Measurements from ENCODE around the gene HBEGF. TPM values are rescaled to one million over a fixed set of nuclear protein-coding genes. Genes with fewer than 3 reads are reported as not detected.

Gene HBEGF
- total RNA-seq, 2 experiments from 2014 or later, result 4.7 to 20.2 TPM

- peaks cover 3% of the 10 kb centered on the region for H3K4me1 ChIP-seq (ENCODE audit: insufficient read depth, low read length, poor library complexity, severe bottlenecking)
- no peaks in the 10 kb centered on the region for H3K36me3 ChIP-seq (ENCODE audit: insufficient read depth, low read length)
- ChIA-PET POLR2A (interaction anchor here (0.6 to 1.5 kb wide), 3 partner anchors 30 to 118 kb away, joined by 3 to 5 read pairs (median 5); no protein-coding TSS in a partner anchor), CTCF (ENCODE audit: unreplicated experiment) (no interaction called here)
- H3K4me2 ChIP-seq (ENCODE audit: low read length), result no peak overlapping the region
- H3K4me3 ChIP-seq (ENCODE audit: low read depth, low read length, poor library complexity, severe bottlenecking), result no peak overlapping the region
- H4K20me1 ChIP-seq (ENCODE audit: insufficient read depth, low read length), result no peaks in the 10 kb centered on the region
- no peaks in the 10 kb centered on the region for H3K9me3 ChIP-seq (ENCODE audit: low read length)
- H3K79me2 ChIP-seq (ENCODE audit: insufficient read depth, low read depth, low read length), result no peaks in the 10 kb centered on the region
- no peak for TF ChIP-seq EZH2phosphoT487 (IDR thresholded peaks at IDR 0.05; ENCODE audit: borderline replicate concordance, low read depth, low read length)
- no peak for TF ChIP-seq CTCF (conservative IDR thresholded peaks at IDR 0.05; ENCODE audit: low read length)
- no TSS peak for BruUV-seq (replicated peaks)
- H3K27ac ChIP-seq (ENCODE audit: low read depth, low read length, poor library complexity, severe bottlenecking), result no peak overlapping the region
- intact Hi-C loops (cut with micrococcal nuclease; ENCODE audit: unreplicated experiment), result loop anchor here (10.0 kb wide), 1 partner anchor 188 kb away; the partner anchor contains the start of gene SRA1
- DNase-seq (ENCODE audit: low spot score), result no peak
- no peaks in the 10 kb centered on the region for H3K9me2 ChIP-seq (ENCODE audit: insufficient read depth, low read length)
- H2AFZ ChIP-seq (ENCODE audit: low read length), result no peak overlapping the region
These were observed 20.3 kb upstream of the HBEGF start for GRCh38 chr5:140366589-140367255.

GRCh38 chr5:140365941-140366340, 19.5 kb upstream of the HBEGF start:
- Histone ChIP-seq H3K79me2 (ENCODE audit: insufficient read depth, low read depth, low read length) (no peaks in the 10 kb centered on the region), H3K9me2 (ENCODE audit: insufficient read depth, low read length) (no peaks in the 10 kb centered on the region), H3K4me1 (ENCODE audit: insufficient read depth, low read length, poor library complexity, severe bottlenecking) (peaks cover 3% of the 10 kb centered on the region), H3K36me3 (ENCODE audit: insufficient read depth, low read length) (no peaks in the 10 kb centered on the region), H4K20me1 (ENCODE audit: insufficient read depth, low read length) (no peaks in the 10 kb centered on the region), H3K4me3 (ENCODE audit: low read depth, low read length, poor library complexity, severe bottlenecking) (no peak overlapping the region), H3K4me2 (ENCODE audit: low read length) (no peak overlapping the region), H3K9me3 (ENCODE audit: low read length) (no peaks in the 10 kb centered on the region), H2AFZ (ENCODE audit: low read length) (no peak overlapping the region), H3K27ac (ENCODE audit: low read depth, low read length, poor library complexity, severe bottlenecking) (no peak overlapping the region)
- BruUV-seq (replicated peaks), result no TSS peak
- no peak for DNase-seq (ENCODE audit: low spot score)
- ChIA-PET CTCF (ENCODE audit: unreplicated experiment) (no interaction called here), POLR2A (interaction anchor here (0.6 to 1.5 kb wide), 3 partner anchors 29 to 118 kb away, joined by 3 to 5 read pairs (median 5); no protein-coding TSS in a partner anchor)
- TF ChIP-seq CTCF (conservative IDR thresholded peaks at IDR 0.05; ENCODE audit: low read length) (no peak), EZH2phosphoT487 (IDR thresholded peaks at IDR 0.05; ENCODE audit: borderline replicate concordance, low read depth, low read length) (no peak)
- intact Hi-C loops (cut with micrococcal nuclease; ENCODE audit: unreplicated experiment), result loop anchor here (10.0 kb wide), 1 partner anchor 189 kb away; the partner anchor contains the start of gene SRA1

GRCh38 chr5:140365282-140365681, 18.9 kb upstream of the HBEGF start:
- intact Hi-C loops (cut with micrococcal nuclease; ENCODE audit: unreplicated experiment), result loop anchor here (10.0 kb wide), 1 partner anchor 190 kb away; the partner anchor contains the start of gene SRA1
- no peaks in the 10 kb centered on the region for H3K79me2 ChIP-seq (ENCODE audit: insufficient read depth, low read depth, low read length)
- no peaks in the 10 kb centered on the region for H3K9me2 ChIP-seq (ENCODE audit: insufficient read depth, low read length)
- POLR2A ChIA-PET, result interaction anchor here (1.5 kb wide), 1 partner anchor 103 kb away, joined by 5 read pairs; no protein-coding TSS in a partner anchor
- peaks cover 3% of the 10 kb centered on the region for H3K4me1 ChIP-seq (ENCODE audit: insufficient read depth, low read length, poor library complexity, severe bottlenecking)
- no peak overlapping the region for H3K4me2 ChIP-seq (ENCODE audit: low read length)
- no TSS peak for BruUV-seq (replicated peaks)
- CTCF ChIA-PET (ENCODE audit: unreplicated experiment), result no interaction called here
- no peaks in the 10 kb centered on the region for H4K20me1 ChIP-seq (ENCODE audit: insufficient read depth, low read length)
- no peak for TF ChIP-seq EZH2phosphoT487 (IDR thresholded peaks at IDR 0.05; ENCODE audit: borderline replicate concordance, low read depth, low read length)
- no peak for TF ChIP-seq CTCF (conservative IDR thresholded peaks at IDR 0.05; ENCODE audit: low read length)
- no peak overlapping the region for H3K4me3 ChIP-seq (ENCODE audit: low read depth, low read length, poor library complexity, severe bottlenecking)
- no peak for DNase-seq (ENCODE audit: low spot score)
- no peak overlapping the region for H3K27ac ChIP-seq (ENCODE audit: low read depth, low read length, poor library complexity, severe bottlenecking)
- no peaks in the 10 kb centered on the region for H3K36me3 ChIP-seq (ENCODE audit: insufficient read depth, low read length)
- no peaks in the 10 kb centered on the region for H3K9me3 ChIP-seq (ENCODE audit: low read length)
- H2AFZ ChIP-seq (ENCODE audit: low read length), result no peak overlapping the region
